Astrocyte (in vitro differentiated cells and primary cell): ENCODE data around the gene ACTL6B. TPM values are rescaled to one million over a fixed set of nuclear protein-coding genes. Genes with fewer than 3 reads are reported as not detected.
"Not testable (repeated sequence)": the region's sequence is repeated elsewhere in the genome, so short reads cannot be mapped to it uniquely, and the experiment has no call there.

Experiments used
- DNase-seq: peaks from one replicate; pipeline ENCODE4 v3.0.0-alpha.2; 2010; ENCODE audit warnings: low read depth
- FAIRE-seq: peaks from 2 replicates; lab custom pipeline; 2011; peaks lifted over from hg19 to GRCh38; lab: Jason Lieb, UNC
- H2AFZ ChIP-seq: 2 replicates; pipeline ENCODE4 v1.6.0; 2012; ENCODE audit warnings: low read depth, low read length, inconsistent platforms
- H3K27ac ChIP-seq: 2 replicates; pipeline ENCODE4 v1.5.1; 2011; ENCODE audit warnings: low read depth, low read length, inconsistent platforms
- H3K27me3 ChIP-seq: 2 replicates; pipeline ENCODE4 v1.6.0; 2011; ENCODE audit warnings: low read length, inconsistent platforms; ENCODE audit not compliant: insufficient read depth
- H3K36me3 ChIP-seq: 2 replicates; pipeline ENCODE4 v1.5.1; 2011; ENCODE audit warnings: low read length, inconsistent platforms; ENCODE audit not compliant: insufficient read depth
- H3K4me1 ChIP-seq: 2 replicates; pipeline ENCODE4 v1.5.1; 2011; ENCODE audit warnings: low read length, inconsistent platforms; ENCODE audit not compliant: insufficient read depth
- H3K4me2 ChIP-seq: 2 replicates; pipeline ENCODE4 v1.6.0; 2012; ENCODE audit warnings: low read length, inconsistent platforms
- H3K4me3 ChIP-seq: 2 replicates; pipeline ENCODE4 v1.5.1; 2011; ENCODE audit warnings: low read depth, mild to moderate bottlenecking, low read length, inconsistent platforms; ENCODE audit not compliant: insufficient read depth
- H3K79me2 ChIP-seq: 2 replicates; pipeline ENCODE4 v1.6.0; 2012; ENCODE audit warnings: mild to moderate bottlenecking, low read length, inconsistent platforms; ENCODE audit not compliant: insufficient read depth
- H3K9ac ChIP-seq: 2 replicates; pipeline ENCODE4 v1.6.0; 2012; ENCODE audit warnings: mild to moderate bottlenecking, low read length, inconsistent platforms
- H3K9me3 ChIP-seq: 2 replicates; pipeline ENCODE4 v1.5.1; 2012; ENCODE audit warnings: low read depth, mild to moderate bottlenecking, low read length, inconsistent platforms; ENCODE audit not compliant: insufficient read depth
- H4K20me1 ChIP-seq: 2 replicates; pipeline ENCODE4 v1.6.0; 2012; ENCODE audit warnings: low read length, inconsistent platforms; ENCODE audit not compliant: insufficient read depth
- H3K27ac Mint-ChIP-seq: one replicate; pipeline ENCODE4 v1.8.0; 2021; ENCODE audit warnings: mild to moderate bottlenecking, mixed read lengths; ENCODE audit not compliant: unreplicated experiment
- H3K27me3 Mint-ChIP-seq: one replicate; pipeline ENCODE4 v1.8.0; 2021; ENCODE audit warnings: low read depth, mixed read lengths; ENCODE audit not compliant: unreplicated experiment
- H3K36me3 Mint-ChIP-seq: one replicate; pipeline ENCODE4 v1.8.0; 2021; ENCODE audit warnings: low read depth, mixed read lengths; ENCODE audit not compliant: unreplicated experiment
- H3K4me1 Mint-ChIP-seq: one replicate; pipeline ENCODE4 v1.8.0; 2021; ENCODE audit warnings: low read depth, mixed read lengths; ENCODE audit not compliant: unreplicated experiment
- H3K4me3 Mint-ChIP-seq: one replicate; pipeline ENCODE4 v1.8.0; 2021; ENCODE audit warnings: mild to moderate bottlenecking, moderate library complexity, mixed read lengths; ENCODE audit not compliant: unreplicated experiment
- H3K9me3 Mint-ChIP-seq: one replicate; pipeline ENCODE4 v1.8.0; 2021; ENCODE audit warnings: mild to moderate bottlenecking, mixed read lengths; ENCODE audit not compliant: unreplicated experiment
- EZH2 ChIP-seq: IDR thresholded peaks from 2 replicates; pipeline ENCODE4 v1.6.1; 2012; ENCODE audit warnings: mild to moderate bottlenecking, low read length, inconsistent platforms; ENCODE audit not compliant: insufficient read depth
- total RNA-seq: library from RNA; stranded (reverse); gene quantifications from 2 replicates; pipeline ENCODE4 v1.2.1, GENCODE V29; 2021
- TF ChIP-seq, protein P1 (sequence below): IDR thresholded peaks from 2 replicates; pipeline ENCODE4 v1.5.1; 2011; ENCODE audit warnings: low read depth, mild to moderate bottlenecking, inconsistent platforms, low read length, moderate library complexity; ENCODE audit not compliant: insufficient read depth

ACTL6B gene
- total RNA-seq, 1 donor from 2014 or later, result not detected

DNA sequence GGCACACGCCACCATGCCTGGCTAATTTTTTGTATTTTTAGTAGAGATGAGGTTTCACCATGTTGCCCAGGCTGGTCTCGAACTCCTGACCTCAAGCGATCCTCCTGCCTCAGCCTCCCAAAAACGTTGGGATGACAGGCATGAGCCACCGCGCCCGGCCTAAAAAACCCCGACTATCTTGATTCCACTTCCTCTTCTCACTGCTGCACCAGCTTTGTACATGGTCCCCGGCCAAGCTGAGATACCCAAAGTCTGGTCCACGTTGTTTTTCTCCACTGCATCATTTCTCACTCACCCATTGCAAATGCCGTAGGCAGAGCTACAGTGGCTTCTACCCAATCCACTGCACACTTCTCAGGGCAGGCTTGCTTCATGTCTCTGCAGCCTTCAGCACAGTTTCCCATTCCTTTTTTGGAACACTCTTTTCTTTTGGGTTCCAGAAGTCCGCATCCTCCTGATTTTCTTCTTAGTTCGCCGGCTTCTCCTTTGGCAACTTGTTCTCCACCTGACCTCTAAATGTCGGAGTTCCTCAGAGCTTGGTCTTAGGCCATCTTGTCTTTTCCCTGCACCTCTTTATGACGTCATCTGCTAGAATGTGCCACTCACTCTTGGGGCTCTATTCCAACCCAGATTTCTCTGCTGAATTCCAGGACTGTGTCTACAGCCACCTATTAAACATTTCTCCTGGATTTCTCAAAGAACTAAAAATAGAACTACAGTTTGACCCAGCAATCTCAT, 11.3 kb upstream of the ACTL6B start:
- Histone ChIP-seq H3K4me2 (no peak overlapping the region), H3K27me3 (no peaks in the 10 kb centered on the region), H3K9me3 (no peaks in the 10 kb centered on the region), H3K36me3 (no peaks in the 10 kb centered on the region), H2AFZ (no peak overlapping the region), H3K4me3 (no peak overlapping the region), H3K79me2 (no peaks in the 10 kb centered on the region), H3K9ac (no peak overlapping the region), H4K20me1 (no peaks in the 10 kb centered on the region), H3K27ac (no peak overlapping the region), H3K4me1 (no peaks in the 10 kb centered on the region)
- DNase-seq (no peak), FAIRE-seq (no peak)
- no peaks in the 10 kb centered on the region for H3K4me1 Mint-ChIP-seq
- H3K4me3 Mint-ChIP-seq, result no peak overlapping the region
- peaks cover 2% of the 10 kb centered on the region for H3K36me3 Mint-ChIP-seq
- no peak for TF ChIP-seq EZH2
- TF ChIP-seq, protein P1, sequence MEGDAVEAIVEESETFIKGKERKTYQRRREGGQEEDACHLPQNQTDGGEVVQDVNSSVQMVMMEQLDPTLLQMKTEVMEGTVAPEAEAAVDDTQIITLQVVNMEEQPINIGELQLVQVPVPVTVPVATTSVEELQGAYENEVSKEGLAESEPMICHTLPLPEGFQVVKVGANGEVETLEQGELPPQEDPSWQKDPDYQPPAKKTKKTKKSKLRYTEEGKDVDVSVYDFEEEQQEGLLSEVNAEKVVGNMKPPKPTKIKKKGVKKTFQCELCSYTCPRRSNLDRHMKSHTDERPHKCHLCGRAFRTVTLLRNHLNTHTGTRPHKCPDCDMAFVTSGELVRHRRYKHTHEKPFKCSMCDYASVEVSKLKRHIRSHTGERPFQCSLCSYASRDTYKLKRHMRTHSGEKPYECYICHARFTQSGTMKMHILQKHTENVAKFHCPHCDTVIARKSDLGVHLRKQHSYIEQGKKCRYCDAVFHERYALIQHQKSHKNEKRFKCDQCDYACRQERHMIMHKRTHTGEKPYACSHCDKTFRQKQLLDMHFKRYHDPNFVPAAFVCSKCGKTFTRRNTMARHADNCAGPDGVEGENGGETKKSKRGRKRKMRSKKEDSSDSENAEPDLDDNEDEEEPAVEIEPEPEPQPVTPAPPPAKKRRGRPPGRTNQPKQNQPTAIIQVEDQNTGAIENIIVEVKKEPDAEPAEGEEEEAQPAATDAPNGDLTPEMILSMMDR, result no peak
- H3K9me3 Mint-ChIP-seq, result peaks cover 3% of the 10 kb centered on the region
- no peak overlapping the region for H3K27ac Mint-ChIP-seq
- peaks cover 23% of the 10 kb centered on the region for H3K27me3 Mint-ChIP-seq

DNA sequence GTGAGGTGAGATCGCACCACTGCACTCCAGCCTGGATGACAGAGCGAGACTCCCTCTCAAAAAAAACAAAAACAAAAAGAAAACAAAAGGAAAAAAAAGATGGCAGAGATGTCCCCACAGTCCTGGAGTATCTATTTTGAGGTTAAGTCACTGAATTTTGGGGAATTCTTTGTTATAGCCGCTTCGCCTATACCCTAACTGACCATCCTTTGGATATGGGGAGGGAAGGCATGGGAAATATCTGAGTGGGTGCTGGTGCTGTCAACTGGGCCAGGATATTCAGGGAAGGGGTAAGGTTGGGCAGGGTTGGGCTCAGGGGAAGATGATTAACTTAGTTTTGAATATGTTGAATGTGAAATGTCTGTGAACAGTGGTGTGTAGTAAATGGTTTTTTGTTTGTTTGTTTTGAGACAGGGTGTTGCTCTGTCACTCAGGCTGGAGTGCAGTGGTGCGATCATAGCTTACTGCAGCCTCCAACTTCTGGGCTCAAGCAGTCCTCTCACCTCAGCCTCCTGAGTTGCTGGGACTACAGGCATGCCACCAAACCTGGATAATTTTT, 9.0 kb upstream of the ACTL6B start:
- Mint-ChIP-seq H3K9me3 (peaks cover 4% of the 10 kb centered on the region), H3K27ac (no peak overlapping the region), H3K4me3 (no peak overlapping the region), H3K27me3 (peaks cover 20% of the 10 kb centered on the region), H3K4me1 (no peaks in the 10 kb centered on the region), H3K36me3 (peaks cover 2% of the 10 kb centered on the region)
- Histone ChIP-seq H3K4me3 (no peak overlapping the region), H3K27me3 (no peaks in the 10 kb centered on the region), H3K4me2 (no peak overlapping the region), H3K4me1 (no peaks in the 10 kb centered on the region), H3K9ac (no peak overlapping the region), H3K36me3 (no peaks in the 10 kb centered on the region), H4K20me1 (no peaks in the 10 kb centered on the region), H3K9me3 (no peaks in the 10 kb centered on the region), H3K27ac (no peak overlapping the region), H2AFZ (no peak overlapping the region), H3K79me2 (no peaks in the 10 kb centered on the region)
- DNase-seq (no peak), FAIRE-seq (no peak)
- no peak for TF ChIP-seq EZH2
- TF ChIP-seq, protein P1, result no peak

DNA sequence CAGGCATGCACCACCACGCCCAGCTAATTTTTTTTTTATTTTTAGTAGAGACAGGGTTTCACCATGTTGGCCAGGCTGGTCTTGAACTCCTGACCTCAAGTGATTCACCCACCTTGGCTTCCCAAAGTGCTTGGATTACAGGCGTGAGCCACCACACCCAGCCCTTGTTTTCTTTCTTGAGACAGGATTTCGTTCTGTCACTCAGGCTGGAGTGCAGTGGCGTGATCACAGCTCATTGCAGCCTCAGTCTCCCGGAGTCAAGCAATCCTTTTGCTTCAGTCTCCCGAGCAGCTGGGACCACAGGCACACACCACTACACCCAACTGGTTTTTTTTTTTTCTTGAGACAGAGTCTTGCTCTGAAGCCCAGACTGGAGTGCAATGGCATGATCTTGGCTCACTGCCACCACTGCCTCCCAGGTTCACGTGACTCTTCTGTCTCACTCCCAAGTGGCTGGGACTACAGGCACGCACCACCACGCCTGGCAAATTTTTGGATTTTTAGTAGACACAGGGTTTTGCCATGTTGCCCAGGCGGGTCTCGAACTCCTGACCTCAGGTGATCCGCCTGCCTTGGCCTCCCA, 6.0 kb upstream of the ACTL6B start:
- FAIRE-seq, H3K4me1 ChIP-seq, H3K27ac Mint-ChIP-seq, DNase-seq, H3K27ac ChIP-seq, H2AFZ ChIP-seq, H3K4me2 ChIP-seq, H4K20me1 ChIP-seq, H3K4me1 Mint-ChIP-seq, H3K79me2 ChIP-seq, H3K36me3 ChIP-seq, H3K36me3 Mint-ChIP-seq, H3K4me3 Mint-ChIP-seq, H3K9me3 Mint-ChIP-seq, H3K9ac ChIP-seq, H3K27me3 ChIP-seq, H3K4me3 ChIP-seq, H3K9me3 ChIP-seq: not testable (repeated sequence)
- peaks cover 29% of the 10 kb centered on the region for H3K27me3 Mint-ChIP-seq
